Sigmoid colon (tissue), 4 donors: ENCODE measurements around the gene WNT3.

Experiments
- EP300 ChIP-seq, 4 donors: sonication (generic); formaldehyde crosslinking; IDR thresholded peaks; one replicate each; pipeline ENCODE4 v1.6.1; 2017; ENCODE audit warnings: antibody characterized with exemption in 4 of 4
- POLR2A ChIP-seq, 2 donors: fragments of 450-650 bp; IDR thresholded peaks; one replicate each; pipeline ENCODE4 v1.6.1; 2016; ENCODE audit warnings: antibody characterized with exemption in 2 of 2, mild to moderate bottlenecking in 2 of 2, moderate library complexity in 2 of 2
- POLR2AphosphoS5 ChIP-seq, 4 donors: sonication (generic); formaldehyde crosslinking; IDR thresholded peaks; one replicate each; pipeline ENCODE4 v1.6.1; 2017; ENCODE audit warnings: antibody characterized with exemption in 4 of 4
- TF ChIP-seq, protein P1 (sequence below), 4 experiments: fragments of 450-650 bp in 3 of 4; fragments of 200-600 bp in 1 of 4; IDR thresholded peaks; one replicate each; pipeline ENCODE4 v1.5.1; 2016 to 2019; ENCODE audit warnings: antibody characterized with exemption in 4 of 4, mild to moderate bottlenecking in 3 of 4, moderate library complexity in 2 of 4

DNA sequence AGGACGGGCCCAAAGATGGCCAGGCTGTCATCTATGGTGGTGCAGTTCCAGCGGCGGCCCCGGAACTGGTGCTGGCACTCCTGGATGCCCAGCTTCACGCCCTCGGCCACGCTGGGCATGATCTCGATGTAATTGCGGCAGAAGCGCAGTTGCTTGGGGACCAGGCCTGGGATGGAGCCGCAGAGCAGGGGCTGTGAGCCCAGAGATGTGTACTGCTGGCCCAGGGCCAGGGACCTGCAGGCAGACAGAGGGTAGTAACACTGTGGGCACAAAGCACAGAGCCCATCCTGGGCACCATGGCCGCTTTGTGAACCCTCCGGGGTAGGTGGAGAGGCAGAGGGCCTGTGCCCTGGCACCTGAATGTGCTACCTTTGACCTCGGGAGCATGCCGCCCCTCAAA lies 44.8 kb downstream of the WNT3 start:
- TF ChIP-seq POLR2A (IDR thresholded peaks at IDR 0.05) (no peak), EP300 (IDR thresholded peaks at IDR 0.05) (no peak), POLR2AphosphoS5 (IDR thresholded peaks at IDR 0.05) (no peak)
- TF ChIP-seq, protein P1, sequence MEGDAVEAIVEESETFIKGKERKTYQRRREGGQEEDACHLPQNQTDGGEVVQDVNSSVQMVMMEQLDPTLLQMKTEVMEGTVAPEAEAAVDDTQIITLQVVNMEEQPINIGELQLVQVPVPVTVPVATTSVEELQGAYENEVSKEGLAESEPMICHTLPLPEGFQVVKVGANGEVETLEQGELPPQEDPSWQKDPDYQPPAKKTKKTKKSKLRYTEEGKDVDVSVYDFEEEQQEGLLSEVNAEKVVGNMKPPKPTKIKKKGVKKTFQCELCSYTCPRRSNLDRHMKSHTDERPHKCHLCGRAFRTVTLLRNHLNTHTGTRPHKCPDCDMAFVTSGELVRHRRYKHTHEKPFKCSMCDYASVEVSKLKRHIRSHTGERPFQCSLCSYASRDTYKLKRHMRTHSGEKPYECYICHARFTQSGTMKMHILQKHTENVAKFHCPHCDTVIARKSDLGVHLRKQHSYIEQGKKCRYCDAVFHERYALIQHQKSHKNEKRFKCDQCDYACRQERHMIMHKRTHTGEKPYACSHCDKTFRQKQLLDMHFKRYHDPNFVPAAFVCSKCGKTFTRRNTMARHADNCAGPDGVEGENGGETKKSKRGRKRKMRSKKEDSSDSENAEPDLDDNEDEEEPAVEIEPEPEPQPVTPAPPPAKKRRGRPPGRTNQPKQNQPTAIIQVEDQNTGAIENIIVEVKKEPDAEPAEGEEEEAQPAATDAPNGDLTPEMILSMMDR (IDR thresholded peaks at IDR 0.05) = no peak
